Measurements from ENCODE around the gene AUTS2. TPM values are rescaled to one million over a fixed set of nuclear protein-coding genes. Genes with fewer than 3 reads are reported as not detected.

The AUTS2 gene
- polyA plus RNA-seq, 1 donor from 2014 or later = 97.3 TPM

- Histone ChIP-seq H3K9ac (ENCODE audit: low read length) (no peak overlapping the region), H3F3A (ENCODE audit: insufficient read depth, low read length, poor library complexity, severe bottlenecking) (no peaks in the 10 kb centered on the region), H3K27ac (ENCODE audit: low read length) (no peak overlapping the region), H2AFZ (ENCODE audit: low read depth, low read length) (no peak overlapping the region), H3K36me3 (ENCODE audit: insufficient read depth, low read length) (no peaks in the 10 kb centered on the region), H4K20me1 (ENCODE audit: insufficient read depth) (peaks cover 23% of the 10 kb centered on the region), H3K9me2 (ENCODE audit: insufficient read depth, low read length) (no peaks in the 10 kb centered on the region), H3K4me2 (ENCODE audit: low read length) (peak overlapping the region; percentile 9), H3K9me3 (ENCODE audit: low read length) (no peaks in the 10 kb centered on the region), H3K27me3 (ENCODE audit: insufficient read depth, low read depth, low read length) (no peaks in the 10 kb centered on the region), H3K79me2 (replicated peaks; ENCODE audit: insufficient read depth, low read length) (peaks cover 94% of the 10 kb centered on the region), H3K4me3 (ENCODE audit: low read length) (peak overlapping the region; percentile 95)
- TF ChIP-seq EZH2 (IDR thresholded peaks at IDR 0.05; ENCODE audit: borderline replicate concordance, insufficient read depth, low read length, poor library complexity, severe bottlenecking) = no peak
- TF ChIP-seq SMC3 (conservative IDR thresholded peaks at IDR 0.05; ENCODE audit: poor library complexity) = no peak
- TF ChIP-seq, protein P1, sequence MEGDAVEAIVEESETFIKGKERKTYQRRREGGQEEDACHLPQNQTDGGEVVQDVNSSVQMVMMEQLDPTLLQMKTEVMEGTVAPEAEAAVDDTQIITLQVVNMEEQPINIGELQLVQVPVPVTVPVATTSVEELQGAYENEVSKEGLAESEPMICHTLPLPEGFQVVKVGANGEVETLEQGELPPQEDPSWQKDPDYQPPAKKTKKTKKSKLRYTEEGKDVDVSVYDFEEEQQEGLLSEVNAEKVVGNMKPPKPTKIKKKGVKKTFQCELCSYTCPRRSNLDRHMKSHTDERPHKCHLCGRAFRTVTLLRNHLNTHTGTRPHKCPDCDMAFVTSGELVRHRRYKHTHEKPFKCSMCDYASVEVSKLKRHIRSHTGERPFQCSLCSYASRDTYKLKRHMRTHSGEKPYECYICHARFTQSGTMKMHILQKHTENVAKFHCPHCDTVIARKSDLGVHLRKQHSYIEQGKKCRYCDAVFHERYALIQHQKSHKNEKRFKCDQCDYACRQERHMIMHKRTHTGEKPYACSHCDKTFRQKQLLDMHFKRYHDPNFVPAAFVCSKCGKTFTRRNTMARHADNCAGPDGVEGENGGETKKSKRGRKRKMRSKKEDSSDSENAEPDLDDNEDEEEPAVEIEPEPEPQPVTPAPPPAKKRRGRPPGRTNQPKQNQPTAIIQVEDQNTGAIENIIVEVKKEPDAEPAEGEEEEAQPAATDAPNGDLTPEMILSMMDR (IDR thresholded peaks at IDR 0.05; ENCODE audit: poor library complexity, severe bottlenecking) = no peak
- no peak for TF ChIP-seq POLR2AphosphoS5 (IDR thresholded peaks at IDR 0.05)
- TF ChIP-seq RAD21 (conservative IDR thresholded peaks at IDR 0.05) = no peak
- no peak for TF ChIP-seq TAF1 (IDR thresholded peaks at IDR 0.05; ENCODE audit: low read depth)
- no peak for TF ChIP-seq MXI1 (conservative IDR thresholded peaks at IDR 0.05; ENCODE audit: poor library complexity, severe bottlenecking)
These were observed 5.7 kb downstream of the AUTS2 start for GRCh38 chr7:69603937-69604494.

DNA sequence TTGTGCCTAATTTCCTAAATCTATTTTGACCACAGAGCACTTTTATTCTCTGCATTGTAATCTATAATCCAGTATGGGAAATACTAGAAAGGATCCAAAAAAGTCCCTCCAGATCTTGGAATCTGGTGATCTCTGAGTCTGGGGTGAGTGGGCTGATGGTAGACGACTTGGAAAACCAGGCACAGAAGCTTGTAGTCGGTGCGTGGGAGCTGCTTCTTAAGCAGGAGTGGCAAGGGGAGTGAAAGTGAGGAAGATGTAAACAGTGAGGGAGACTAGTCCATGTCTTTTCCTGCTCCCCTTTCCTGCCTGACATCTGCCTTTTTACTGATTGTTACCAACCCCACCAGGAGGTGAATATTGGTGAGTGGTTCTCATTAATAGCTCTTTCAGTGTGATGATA lies 6.8 kb downstream of the AUTS2 start:
- TF ChIP-seq SMC3 (conservative IDR thresholded peaks at IDR 0.05; ENCODE audit: poor library complexity) (no peak), MXI1 (conservative IDR thresholded peaks at IDR 0.05; ENCODE audit: poor library complexity, severe bottlenecking) (no peak), EP300 (conservative IDR thresholded peaks at IDR 0.05; ENCODE audit: poor library complexity, severe bottlenecking) (no peak), REST (IDR thresholded peaks at IDR 0.05; ENCODE audit: borderline replicate concordance) (no peak), TAF1 (IDR thresholded peaks at IDR 0.05; ENCODE audit: low read depth) (no peak), EZH2 (IDR thresholded peaks at IDR 0.05; ENCODE audit: borderline replicate concordance, insufficient read depth, low read length, poor library complexity, severe bottlenecking) (no peak), POLR2AphosphoS5 (IDR thresholded peaks at IDR 0.05) (no peak), RAD21 (conservative IDR thresholded peaks at IDR 0.05) (no peak)
- TF ChIP-seq, protein P1 (IDR thresholded peaks at IDR 0.05; ENCODE audit: poor library complexity, severe bottlenecking) = no peak
- no peaks in the 10 kb centered on the region for H3K27me3 ChIP-seq (ENCODE audit: insufficient read depth, low read depth, low read length)
- no peaks in the 10 kb centered on the region for H3K36me3 ChIP-seq (ENCODE audit: insufficient read depth, low read length)
- H3K27ac ChIP-seq (ENCODE audit: low read length) = no peak overlapping the region
- no peak overlapping the region for H2AFZ ChIP-seq (ENCODE audit: low read depth, low read length)
- H3K4me2 ChIP-seq (ENCODE audit: low read length) = no peak overlapping the region
- H3K9me2 ChIP-seq (ENCODE audit: insufficient read depth, low read length) = no peaks in the 10 kb centered on the region
- H3K79me2 ChIP-seq (replicated peaks; ENCODE audit: insufficient read depth, low read length) = peaks cover 100% of the 10 kb centered on the region
- H3K9ac ChIP-seq (ENCODE audit: low read length) = no peak overlapping the region
- peaks cover 25% of the 10 kb centered on the region for H4K20me1 ChIP-seq (ENCODE audit: insufficient read depth)
- peaks cover 1% of the 10 kb centered on the region for H3F3A ChIP-seq (ENCODE audit: insufficient read depth, low read length, poor library complexity, severe bottlenecking)
- H3K4me3 ChIP-seq (ENCODE audit: low read length) = peak overlapping the region; percentile 3
- H3K9me3 ChIP-seq (ENCODE audit: low read length) = no peaks in the 10 kb centered on the region
